CD4-positive, CD25-positive, alpha-beta regulatory T cell (primary cell): Measurements from ENCODE around the gene CD46. TPM values are rescaled to one million over a fixed set of nuclear protein-coding genes. Genes with fewer than 3 reads are reported as not detected.

Source experiments
- ATAC-seq, 2 donors: fragments of 150-1000 bp; cut with Tn5 transposase; one replicate each; pipeline ENCODE4 v1.10.0; 2021; ENCODE audit warnings: low read depth in 2 of 2, moderate number of reproducible peaks in 2 of 2, moderate library complexity in 1 of 2
- DNase-seq, 3 donors: peaks; one replicate each; pipeline versions ENCODE4 v3.0.0 to v3.0.0-alpha.2; 2012 to 2022; ENCODE audit warnings: mixed read lengths in 1 of 3
- H3K27ac ChIP-seq: one replicate; pipeline ENCODE4 v1.7.0; 2013; ENCODE audit warnings: mild to moderate bottlenecking, low read length; ENCODE audit not compliant: insufficient read depth, poor library complexity, severe bottlenecking
- H3K27me3 ChIP-seq: one replicate; pipeline ENCODE4 v1.7.0; 2013; ENCODE audit warnings: low read length; ENCODE audit not compliant: control insufficient read depth, insufficient read depth
- H3K36me3 ChIP-seq: one replicate; pipeline ENCODE4 v1.7.0; 2013; ENCODE audit warnings: mild to moderate bottlenecking, low read length, moderate library complexity; ENCODE audit not compliant: control insufficient read depth, insufficient read depth
- H3K4me1 ChIP-seq: 2 replicates; pipeline ENCODE4 v1.7.0; 2013; ENCODE audit warnings: mild to moderate bottlenecking, low read length; ENCODE audit not compliant: insufficient read depth, control insufficient read depth, poor library complexity, severe bottlenecking
- H3K4me3 ChIP-seq: one replicate; pipeline ENCODE4 v1.7.0; 2013; ENCODE audit warnings: low read depth, mild to moderate bottlenecking, low read length, moderate library complexity
- H3K9me3 ChIP-seq, 2 experiments: 1 replicate in 1 of 2; 2 replicates in 1 of 2; pipeline ENCODE4 v1.7.0; 2013; ENCODE audit warnings: low read length in 2 of 2, mild to moderate bottlenecking in 1 of 2, moderate library complexity in 1 of 2; ENCODE audit not compliant: control insufficient read depth in 2 of 2
- H3K27ac Mint-ChIP-seq, 3 donors: one replicate each; pipeline ENCODE4 v1.8.0; 2020 to 2022; ENCODE audit warnings: mild to moderate bottlenecking in 3 of 3, mixed read lengths in 3 of 3, moderate library complexity in 2 of 3
- H3K27me3 Mint-ChIP-seq: one replicate; pipeline ENCODE4 v1.8.0; 2022; ENCODE audit warnings: mild to moderate bottlenecking, mixed read lengths
- H3K36me3 Mint-ChIP-seq: one replicate; pipeline ENCODE4 v1.8.0; 2020; ENCODE audit warnings: mixed read lengths
- H3K4me1 Mint-ChIP-seq, 4 donors: one replicate each; pipeline ENCODE4 v1.8.0; 2020 to 2022; ENCODE audit warnings: mixed read lengths in 4 of 4, mild to moderate bottlenecking in 1 of 4
- H3K4me3 Mint-ChIP-seq, 4 donors: one replicate each; pipeline ENCODE4 v1.8.0; 2020 to 2022; ENCODE audit warnings: mild to moderate bottlenecking in 4 of 4, mixed read lengths in 4 of 4, moderate library complexity in 3 of 4
- H3K9me3 Mint-ChIP-seq, 7 donors: one replicate each; pipeline ENCODE4 v1.8.0; 2020 to 2022; ENCODE audit warnings: mixed read lengths in 7 of 7, mild to moderate bottlenecking in 3 of 7, moderate library complexity in 2 of 7
- polyA plus RNA-seq, 4 donors: library from polyadenylated mRNA; unstranded; fragments of 300-500 nt; fragmentation: Illumina TruSeq; gene quantifications; one replicate each; pipeline ENCODE4 v1.2.3, GENCODE V29; 2021
- total RNA-seq: library from RNA; stranded (reverse); gene quantifications from one replicate; pipeline ENCODE4 v1.2.3, GENCODE V29; 2022

Gene CD46
- total and polyA plus RNA-seq, 5 donors from 2014 or later, result 117 to 159 (median 141) TPM

DNA sequence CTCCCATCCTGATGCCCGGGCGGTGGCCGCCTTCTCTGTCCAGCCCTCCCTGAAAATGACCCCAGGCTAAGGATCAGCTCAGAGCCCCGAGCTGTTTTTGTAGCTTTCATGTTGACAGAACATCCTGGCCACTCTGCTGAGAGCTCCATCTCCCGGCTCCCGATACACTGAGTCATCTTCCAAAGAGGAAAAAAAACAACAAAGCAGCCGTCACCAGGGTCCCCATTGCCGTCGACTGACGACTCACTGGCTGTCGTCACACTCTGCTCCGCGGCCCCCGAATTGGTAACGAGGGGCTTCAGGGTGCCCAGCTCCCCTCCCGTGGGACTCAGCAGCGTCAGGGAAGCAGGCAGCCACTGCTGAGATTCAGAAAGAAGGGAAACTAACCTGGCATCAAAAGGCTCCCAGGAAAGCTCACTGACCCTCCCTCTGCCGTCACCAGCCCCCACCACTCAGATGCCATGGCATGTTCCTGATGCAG is 67.2 kb downstream of the CD46 start:
- DNase-seq (no peak), ATAC-seq (no peak)
- no peak overlapping the region for H3K4me3 ChIP-seq
- H3K27me3 Mint-ChIP-seq, result peaks cover 9% of the 10 kb centered on the region
- peaks cover 0 to 3% (median 2%) of the 10 kb centered on the region in 7 donors for H3K9me3 Mint-ChIP-seq
- peaks cover 55% of the 10 kb centered on the region for H3K36me3 ChIP-seq
- peaks cover 49% of the 10 kb centered on the region for H3K4me1 ChIP-seq
- no peak overlapping the region for H3K27ac ChIP-seq
- H3K27ac Mint-ChIP-seq, result peak overlapping the region; percentile 55 to 89 (median 57)
- H3K36me3 Mint-ChIP-seq, result peaks cover 64% of the 10 kb centered on the region
- H3K4me3 Mint-ChIP-seq, result peak overlapping the region in 1 of 4 donors; percentile 43
- H3K9me3 ChIP-seq, result no peaks in the 10 kb centered on the region
- H3K27me3 ChIP-seq, result no peaks in the 10 kb centered on the region
- H3K4me1 Mint-ChIP-seq, result peaks cover 22 to 92% (median 57%) of the 10 kb centered on the region in 4 donors

DNA sequence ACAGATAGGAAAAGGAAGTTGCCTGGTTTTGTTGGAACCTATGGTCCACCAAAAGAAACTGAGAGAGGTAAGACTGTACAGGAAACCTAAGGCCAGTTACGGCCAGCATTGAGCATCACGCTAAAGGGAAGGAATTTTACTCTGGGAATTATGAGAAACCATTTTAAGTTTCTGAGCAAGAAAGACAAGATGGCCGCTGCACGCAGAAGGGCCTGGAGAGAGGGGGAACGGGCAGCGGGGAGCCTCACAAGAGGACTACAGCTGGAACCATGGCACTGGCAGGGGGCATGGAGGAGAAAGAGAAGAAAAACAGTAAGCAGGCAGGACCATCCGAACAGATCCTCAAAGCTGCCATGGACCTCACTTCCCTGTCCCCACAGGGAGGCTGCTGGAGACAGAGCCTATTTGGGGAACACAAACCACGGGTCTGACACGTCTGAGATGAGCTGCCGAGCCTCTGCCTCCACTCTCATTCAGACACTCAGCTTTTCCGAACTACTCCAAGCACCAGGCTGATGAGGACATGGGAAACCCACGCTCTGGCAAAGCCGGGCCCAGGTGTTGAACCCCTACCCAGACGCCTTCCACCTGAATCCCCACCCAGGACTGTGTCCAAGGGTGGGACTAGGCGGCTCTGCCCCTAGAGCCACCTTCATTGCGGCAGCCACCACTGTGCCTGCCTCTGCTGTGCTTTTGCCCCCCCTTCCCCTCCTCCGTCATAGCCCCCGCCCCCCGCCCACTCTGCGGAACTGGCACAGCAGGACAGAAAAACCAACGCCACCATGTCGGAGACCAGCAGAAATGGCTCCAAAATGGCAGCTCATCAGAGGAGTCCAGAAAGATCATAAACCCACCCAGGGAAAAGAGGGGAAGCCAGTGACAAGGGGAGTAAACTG is 69.0 kb downstream of the CD46 start:
- H3K36me3 Mint-ChIP-seq, result peaks cover 47% of the 10 kb centered on the region
- no peaks in the 10 kb centered on the region for H3K27me3 ChIP-seq
- DNase-seq (no peak), ATAC-seq (no peak)
- H3K9me3 ChIP-seq, result no peaks in the 10 kb centered on the region
- peaks cover 37% of the 10 kb centered on the region for H3K36me3 ChIP-seq
- H3K27ac Mint-ChIP-seq, result peak overlapping the region; percentile 74 to 95 (median 89)
- peak overlapping the region; percentile 43 to 97 (median 76) for H3K4me3 Mint-ChIP-seq
- H3K27me3 Mint-ChIP-seq, result peaks cover 11% of the 10 kb centered on the region
- peak overlapping the region; percentile 95 for H3K4me3 ChIP-seq
- H3K4me1 ChIP-seq, result peaks cover 67% of the 10 kb centered on the region
- H3K9me3 Mint-ChIP-seq, result peaks cover 0 to 3% (median 2%) of the 10 kb centered on the region in 7 donors
- peaks cover 16 to 92% (median 59%) of the 10 kb centered on the region in 4 donors for H3K4me1 Mint-ChIP-seq
- no peak overlapping the region for H3K27ac ChIP-seq

DNA sequence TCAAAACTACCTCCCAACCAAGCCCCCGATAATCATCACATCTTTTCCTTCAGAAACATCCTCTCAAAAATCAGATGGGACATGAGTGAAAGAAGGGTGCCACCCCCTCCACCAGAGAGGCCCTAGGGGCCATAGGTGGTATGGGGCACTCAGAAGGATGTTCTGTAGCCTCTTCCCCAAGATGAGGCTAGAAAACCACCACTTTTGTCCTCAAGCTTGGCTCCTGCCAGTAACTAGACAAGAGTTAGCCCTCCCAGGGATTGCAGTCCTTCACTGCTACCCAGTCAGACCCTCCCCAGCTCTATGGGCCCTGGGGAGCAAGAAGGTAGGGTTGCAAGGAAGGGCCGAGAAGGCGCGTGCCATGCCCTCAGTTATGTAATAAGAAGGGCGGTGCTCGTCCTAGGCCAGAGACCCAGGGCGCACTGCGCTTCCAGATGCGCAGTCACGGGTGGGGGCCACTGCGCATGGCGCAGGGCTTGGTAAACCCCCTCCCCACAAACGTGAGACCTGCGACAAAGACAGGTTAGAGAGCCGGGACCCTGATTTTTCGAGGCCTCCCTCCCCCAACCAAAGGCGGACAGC is 69.7 kb downstream of the CD46 start:
- Mint-ChIP-seq H3K27ac (peak overlapping the region in 2 of 3 donors; percentile 83 to 98), H3K9me3 (peaks cover 0 to 3% (median 0%) of the 10 kb centered on the region in 7 donors), H3K27me3 (peaks cover 11% of the 10 kb centered on the region), H3K4me3 (peak overlapping the region; percentile 87 to 97 (median 94)), H3K4me1 (peaks cover 22 to 92% (median 58%) of the 10 kb centered on the region in 4 donors), H3K36me3 (peaks cover 41% of the 10 kb centered on the region)
- H3K36me3 ChIP-seq, result peaks cover 29% of the 10 kb centered on the region
- no peaks in the 10 kb centered on the region for H3K9me3 ChIP-seq
- peak overlapping the region; percentile 95 for H3K27ac ChIP-seq
- peak overlapping the region; percentile 95 for H3K4me3 ChIP-seq
- no peak for DNase-seq
- no peaks in the 10 kb centered on the region for H3K27me3 ChIP-seq
- peaks cover 75% of the 10 kb centered on the region for H3K4me1 ChIP-seq
- no peak for ATAC-seq

DNA sequence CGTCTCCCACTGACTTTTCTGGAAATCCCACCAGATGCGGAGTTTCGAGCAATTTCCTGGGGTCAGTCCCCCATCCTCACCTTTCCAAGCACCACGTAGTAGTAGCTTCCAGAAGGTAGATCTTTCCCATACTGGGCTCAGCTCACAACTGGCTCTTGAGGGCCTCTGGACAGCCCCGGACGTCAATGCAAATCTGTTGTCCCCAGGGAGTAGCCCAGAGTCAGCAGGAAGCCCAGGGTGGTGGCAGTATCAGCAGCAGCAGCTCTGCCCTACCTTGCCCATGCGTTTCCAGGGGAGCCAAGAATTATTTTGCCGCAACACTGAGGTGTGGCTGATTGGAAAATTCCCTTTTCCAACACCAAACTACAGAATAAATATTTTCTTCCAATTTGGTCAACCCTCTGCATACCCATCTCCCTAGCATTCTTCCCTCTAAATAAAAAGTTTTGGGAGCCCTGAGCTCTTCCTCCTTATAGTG is 70.3 kb downstream of the CD46 start:
- Mint-ChIP-seq H3K27ac (peak overlapping the region; percentile 96 to 98 (median 96)), H3K27me3 (peaks cover 11% of the 10 kb centered on the region), H3K4me1 (peaks cover 22 to 92% (median 58%) of the 10 kb centered on the region in 4 donors), H3K4me3 (peak overlapping the region; percentile 87 to 97 (median 94)), H3K9me3 (peaks cover 0 to 3% (median 0%) of the 10 kb centered on the region in 7 donors), H3K36me3 (peaks cover 36% of the 10 kb centered on the region)
- H3K27me3 ChIP-seq, result no peaks in the 10 kb centered on the region
- no peak for ATAC-seq
- H3K9me3 ChIP-seq, result no peaks in the 10 kb centered on the region
- peaks cover 23% of the 10 kb centered on the region for H3K36me3 ChIP-seq
- H3K4me1 ChIP-seq, result peaks cover 80% of the 10 kb centered on the region
- no peak for DNase-seq
- H3K4me3 ChIP-seq, result peak overlapping the region; percentile 95
- H3K27ac ChIP-seq, result peak overlapping the region; percentile 95

DNA sequence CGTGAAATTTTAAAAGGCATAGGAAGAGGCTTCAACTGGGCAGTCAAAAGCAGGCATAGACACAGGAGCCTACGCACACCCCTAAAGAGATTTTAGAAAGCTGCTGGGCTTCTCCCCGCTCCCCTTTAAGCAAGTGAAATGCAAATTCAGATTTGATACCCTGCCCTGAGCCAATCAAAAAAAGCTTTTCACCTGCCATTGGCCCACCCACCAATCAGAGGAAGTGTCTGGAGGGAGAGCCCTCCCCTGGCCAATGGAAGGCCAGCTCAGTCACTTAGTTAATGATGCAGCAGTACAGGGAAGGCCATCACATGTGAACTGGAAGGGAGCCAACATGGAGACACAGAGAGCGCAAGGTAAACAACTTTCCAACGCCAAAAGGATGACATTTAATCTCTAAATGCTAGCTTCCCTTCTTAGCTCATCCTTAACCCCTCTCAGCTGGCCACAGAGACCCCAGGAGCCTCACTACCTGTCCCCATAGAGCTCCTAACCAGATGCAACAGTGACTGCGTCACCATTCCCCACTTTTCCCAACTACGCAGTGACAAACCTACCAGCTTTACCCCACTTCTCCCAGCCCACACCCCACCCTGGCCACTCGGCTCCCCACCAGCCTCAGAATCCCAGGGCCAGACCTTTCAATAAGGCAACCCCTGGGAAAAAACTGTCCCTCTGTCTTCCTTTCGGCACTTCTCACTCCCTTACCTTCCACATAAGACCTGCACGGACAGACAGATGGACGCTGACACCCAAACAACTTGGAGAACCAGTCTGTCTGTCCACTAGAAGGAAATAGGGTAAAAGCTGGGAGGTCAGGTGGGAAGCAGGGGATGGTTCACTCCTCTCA is 71.0 kb downstream of the CD46 start:
- H3K27me3 Mint-ChIP-seq, result peaks cover 11% of the 10 kb centered on the region
- ATAC-seq, result peak; percentile 46 to 62
- H3K27me3 ChIP-seq, result no peaks in the 10 kb centered on the region
- peak overlapping the region; percentile 95 for H3K4me3 ChIP-seq
- H3K9me3 ChIP-seq, result no peaks in the 10 kb centered on the region
- H3K4me1 Mint-ChIP-seq, result peaks cover 24 to 92% (median 55%) of the 10 kb centered on the region in 4 donors
- H3K4me1 ChIP-seq, result peaks cover 80% of the 10 kb centered on the region
- peak overlapping the region; percentile 96 to 98 (median 96) for H3K27ac Mint-ChIP-seq
- H3K27ac ChIP-seq, result peak overlapping the region; percentile 95
- peaks cover 17% of the 10 kb centered on the region for H3K36me3 ChIP-seq
- peaks cover 0 to 3% (median 0%) of the 10 kb centered on the region in 7 donors for H3K9me3 Mint-ChIP-seq
- peak overlapping the region; percentile 87 to 97 (median 94) for H3K4me3 Mint-ChIP-seq
- peaks cover 29% of the 10 kb centered on the region for H3K36me3 Mint-ChIP-seq
- peak; percentile 71 to 84 (median 77) for DNase-seq

DNA sequence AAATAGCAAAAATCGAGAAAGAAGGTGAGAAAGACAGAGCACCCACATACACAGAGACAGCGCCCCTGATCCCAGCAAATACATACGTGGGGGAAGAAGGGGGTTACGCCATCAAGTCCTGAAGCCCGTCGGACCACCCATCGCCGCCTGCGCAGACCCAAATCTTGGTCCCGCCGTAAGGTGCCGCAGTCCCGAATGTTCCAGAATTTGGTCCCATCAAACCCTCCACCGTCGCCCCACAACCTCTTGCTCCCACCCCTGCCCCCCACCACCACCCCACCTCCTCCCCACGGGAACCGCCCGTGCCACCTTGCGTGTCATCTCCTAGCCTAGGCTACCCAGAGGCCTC is 71.7 kb downstream of the CD46 start:
- H3K36me3 Mint-ChIP-seq, result peaks cover 24% of the 10 kb centered on the region
- peaks cover 13% of the 10 kb centered on the region for H3K36me3 ChIP-seq

More for the DNA sequence above, 71.7 kb downstream of the CD46 start:
- H3K27ac ChIP-seq, result peak overlapping the region; percentile 95
- Mint-ChIP-seq H3K4me3 (peak overlapping the region; percentile 87 to 97 (median 94)), H3K27me3 (peaks cover 11% of the 10 kb centered on the region), H3K9me3 (peaks cover 0 to 3% (median 0%) of the 10 kb centered on the region in 7 donors), H3K4me1 (peaks cover 31 to 94% (median 59%) of the 10 kb centered on the region in 4 donors), H3K27ac (peak overlapping the region; percentile 96 to 100 (median 98))
- H3K27me3 ChIP-seq, result no peaks in the 10 kb centered on the region
- H3K4me1 ChIP-seq, result peaks cover 80% of the 10 kb centered on the region
- no peak for DNase-seq
- H3K9me3 ChIP-seq, result no peaks in the 10 kb centered on the region
- peak overlapping the region; percentile 95 for H3K4me3 ChIP-seq
- no peak for ATAC-seq
